ENCODE measurements around the gene TSC22D2.
A peak's percentile ranks its signal among the peaks of the same experiment; 100 is the strongest.
"Not testable (repeated sequence)": the region's sequence is repeated elsewhere in the genome, so short reads cannot be mapped to it uniquely, and the experiment has no call there.

TSC22D2 gene

GRCh38 chr3:150479370-150479769 lies 71.3 kb downstream of the TSC22D2 start:
- DNase-seq, result no peak

- DNase-seq, result no peak
Observed at GRCh38 chr3:150480877-150481276, 72.8 kb downstream of the TSC22D2 start.

- no peak for DNase-seq
Observed at GRCh38 chr3:150483226-150483625, 75.1 kb downstream of the TSC22D2 start.

- no peak for DNase-seq
Observed at GRCh38 chr3:150484410-150484809, 76.3 kb downstream of the TSC22D2 start.

GRCh38 chr3:150488867-150489266 lies 80.8 kb downstream of the TSC22D2 start:
- no peak for DNase-seq

- no peak for DNase-seq
Observed at GRCh38 chr3:150490277-150490986, 82.3 kb downstream of the TSC22D2 start.

GRCh38 chr3:150494411-150494977 lies 86.4 kb downstream of the TSC22D2 start:
- no peak for DNase-seq

- DNase-seq, result peak in 1 of 56 donors; percentile 2
Observed at GRCh38 chr3:150495149-150495548, 87.1 kb downstream of the TSC22D2 start.

- DNase-seq, result peak in 2 of 56 donors; percentile 3 to 8
Observed at GRCh38 chr3:150495563-150496168, 87.6 kb downstream of the TSC22D2 start.

- no peak for DNase-seq
Observed at GRCh38 chr3:150497956-150498355, 89.9 kb downstream of the TSC22D2 start.

- DNase-seq, result not testable (repeated sequence)
Observed at GRCh38 chr3:150500960-150501359, 92.9 kb downstream of the TSC22D2 start.

- no peak for DNase-seq
Observed at GRCh38 chr3:150503402-150504099, 95.5 kb downstream of the TSC22D2 start.

GRCh38 chr3:150504483-150504882 lies 96.4 kb downstream of the TSC22D2 start:
- DNase-seq, result no peak

GRCh38 chr3:150508401-150508800 lies 100.3 kb downstream of the TSC22D2 start:
- no peak for DNase-seq

- no peak for DNase-seq
Observed at GRCh38 chr3:150509780-150510179, 101.7 kb downstream of the TSC22D2 start.

- no peak for DNase-seq
Observed at GRCh38 chr3:150511122-150511821, 103.2 kb downstream of the TSC22D2 start.

GRCh38 chr3:150515210-150515609 lies 107.1 kb downstream of the TSC22D2 start:
- no peak for DNase-seq

Data from nucleus accumbens (tissue), 56 donors.